ENCODE results near the gene OR5F1. TPM values are rescaled to one million over a fixed set of nuclear protein-coding genes. Genes with fewer than 3 reads are reported as not detected.

OR5F1 gene
- total RNA-seq, result not detected in 2 replicates

GRCh38 chr11:55994525-55994924 is at the start of gene OR5F1:
OR5F1 (minus strand) TSS chr11:55994625; CDS start chr11:55994625, 0 bp downstream.

GRCh38 chr11:56027354-56027753 is 32.9 kb upstream of the OR5F1 start, which contains the start of gene OR5AS1:
OR5AS1 (plus strand) TSS chr11:56027654; CDS start chr11:56030419, 2,765 bp downstream.

GRCh38 chr11:55969845-55970244 is 24.6 kb downstream of the OR5F1 start, which contains the start of gene OR10AG1:
OR10AG1 (minus strand) TSS chr11:55969945; CDS start chr11:55969907, 38 bp downstream.

Other genes with a start within 250 kb of the OR5F1 start
- not detected in 2 replicates for gene OR5D13, start 221.2 kb downstream of the OR5F1 start, total RNA-seq
- not detected in 2 replicates for gene OR5D14, start 199.1 kb downstream of the OR5F1 start, total RNA-seq
- not detected in 2 replicates for gene OR5L1, start 183.3 kb downstream of the OR5F1 start, total RNA-seq
- gene OR5D18, start 175.0 kb downstream of the OR5F1 start, total RNA-seq, result not detected in 2 replicates
- gene OR5L2, start 167.4 kb downstream of the OR5F1 start, total RNA-seq, result not detected in 2 replicates
- gene OR5D16, start 155.9 kb downstream of the OR5F1 start, total RNA-seq, result not detected in 2 replicates
- gene TRIM51, start 111.3 kb downstream of the OR5F1 start, total RNA-seq, result not detected in 2 replicates
- gene OR5W2, start 80.0 kb downstream of the OR5F1 start, total RNA-seq, result not detected in 2 replicates
- gene OR5I1, start 58.2 kb downstream of the OR5F1 start, total RNA-seq, result not detected in 2 replicates
- not detected in 2 replicates for gene OR10AG1, start 24.7 kb downstream of the OR5F1 start, total RNA-seq
- gene OR5AS1, start 33.0 kb upstream of the OR5F1 start, total RNA-seq, result not detected in 2 replicates
- not detected in 2 replicates for gene OR8I2, start 98.7 kb upstream of the OR5F1 start, total RNA-seq
- not detected in 2 replicates for gene OR8H2, start 109.1 kb upstream of the OR5F1 start, total RNA-seq
- not detected in 2 replicates for gene OR8H3, start 127.7 kb upstream of the OR5F1 start, total RNA-seq
- not detected in 2 replicates for gene OR8J3, start 145.6 kb upstream of the OR5F1 start, total RNA-seq
- not detected in 2 replicates for gene OR8K5, start 165.7 kb upstream of the OR5F1 start, total RNA-seq
- gene OR5J2, start 182.0 kb upstream of the OR5F1 start, total RNA-seq, result not detected in 2 replicates
- not detected in 2 replicates for gene OR5T2, start 239.6 kb upstream of the OR5F1 start, total RNA-seq